Mesendoderm (in vitro differentiated cells): ENCODE measurements around the gene PLEKHH3.
"Not testable (repeated sequence)": the region's sequence is repeated elsewhere in the genome, so short reads cannot be mapped to it uniquely, and the experiment has no call there.

Experiments used
- DNase-seq: peaks from one replicate; pipeline ENCODE4 v3.0.0; 2013
- H2AK5ac ChIP-seq: 2 replicates; pipeline ENCODE4 v1.6.1; 2013; ENCODE audit warnings: low read length, inconsistent platforms
- H2BK120ac ChIP-seq: 2 replicates; pipeline ENCODE4 v1.6.1; 2013; ENCODE audit warnings: low read depth, mild to moderate bottlenecking, low read length, moderate library complexity, mixed read lengths
- H2BK15ac ChIP-seq: replicated peaks from 2 replicates; pipeline ENCODE4 v1.6.1; 2013; ENCODE audit warnings: low read depth, mild to moderate bottlenecking, moderate library complexity
- H2BK5ac ChIP-seq: 2 replicates; pipeline ENCODE4 v1.6.1; 2013; ENCODE audit warnings: low read length, inconsistent platforms
- H3K18ac ChIP-seq: 2 replicates; pipeline ENCODE4 v1.6.1; 2013; ENCODE audit warnings: mild to moderate bottlenecking, low read length, mixed read lengths
- H3K23ac ChIP-seq: one replicate; pipeline ENCODE4 v1.6.1; 2013; ENCODE audit warnings: low read length
- H3K27ac ChIP-seq: 2 replicates; pipeline ENCODE4 v1.5.1; 2013; ENCODE audit warnings: low read depth, mild to moderate bottlenecking, inconsistent platforms, low read length, moderate library complexity
- H3K27me3 ChIP-seq: 2 replicates; pipeline ENCODE4 v1.6.1; 2013; ENCODE audit warnings: low read length, control low read depth, mild to moderate bottlenecking, inconsistent platforms; ENCODE audit not compliant: insufficient read depth, poor library complexity
- H3K36me3 ChIP-seq: 2 replicates; pipeline ENCODE4 v1.6.1; 2013; ENCODE audit warnings: low read length, inconsistent platforms; ENCODE audit not compliant: control insufficient read depth, insufficient read depth
- H3K4ac ChIP-seq: one replicate; pipeline ENCODE4 v1.6.1; 2013; ENCODE audit warnings: low read depth, mild to moderate bottlenecking, low read length, moderate library complexity
- H3K4me1 ChIP-seq: 2 replicates; pipeline ENCODE4 v1.6.1; 2013; ENCODE audit warnings: low read depth, low read length, inconsistent platforms; ENCODE audit not compliant: control insufficient read depth
- H3K4me2 ChIP-seq: 2 replicates; pipeline ENCODE4 v1.6.1; 2013; ENCODE audit warnings: low read length
- H3K4me3 ChIP-seq: 2 replicates; pipeline ENCODE4 v1.5.1; 2013; ENCODE audit warnings: mild to moderate bottlenecking, low read length
- H3K56ac ChIP-seq: one replicate; pipeline ENCODE4 v1.6.1; 2013; ENCODE audit warnings: low read length
- H3K79me1 ChIP-seq: 2 replicates; pipeline ENCODE4 v1.6.1; 2013; ENCODE audit warnings: low read length, inconsistent platforms
- H3K79me2 ChIP-seq: 2 replicates; pipeline ENCODE4 v1.6.1; 2013; ENCODE audit warnings: mild to moderate bottlenecking, low read length; ENCODE audit not compliant: control insufficient read depth, insufficient read depth
- H3K9ac ChIP-seq: 2 replicates; pipeline ENCODE4 v1.6.1; 2013; ENCODE audit warnings: low read length, inconsistent platforms
- H4K5ac ChIP-seq: one replicate; pipeline ENCODE4 v1.6.1; 2013; ENCODE audit warnings: low read length
- H4K8ac ChIP-seq: one replicate; pipeline ENCODE4 v1.6.1; 2013; ENCODE audit warnings: low read depth, mild to moderate bottlenecking, control low read depth, low read length, moderate library complexity
- WGBS: extraction: QIAGEN DNeasy Blood & Tissue Kit; methylation state at CpG from one replicate; pipeline ENCODE4 v1.1.7; 2013; ENCODE audit warnings: low lambda C conversion rate, missing lambda C conversion rate; ENCODE audit not compliant: insufficient coverage; ENCODE audit errors: extremely low coverage; 5-methylcytosine and 5-hydroxymethylcytosine counted together

The PLEKHH3 gene

GRCh38 chr17:42623732-42624596, 52.8 kb downstream of the PLEKHH3 start:
- no peaks in the 10 kb centered on the region for H3K4me1 ChIP-seq
- no peak overlapping the region for H3K4ac ChIP-seq
- no peak overlapping the region for H3K27ac ChIP-seq
- no peaks in the 10 kb centered on the region for H3K27me3 ChIP-seq
- no peaks in the 10 kb centered on the region for H3K79me1 ChIP-seq
- no peak overlapping the region for H3K56ac ChIP-seq
- no peak overlapping the region for H2AK5ac ChIP-seq
- H3K23ac ChIP-seq: no peak overlapping the region
- peak; percentile 11 for DNase-seq
- H2BK5ac ChIP-seq: no peak overlapping the region
- H3K4me2 ChIP-seq: no peak overlapping the region
- no peak overlapping the region for H2BK15ac ChIP-seq
- H2BK120ac ChIP-seq: no peak overlapping the region
- H3K36me3 ChIP-seq: no peaks in the 10 kb centered on the region
- WGBS: no CpG with 5 or more reads among the region's 7 CpGs
- H3K4me3 ChIP-seq: no peak overlapping the region
- H3K18ac ChIP-seq: no peak overlapping the region
- no peaks in the 10 kb centered on the region for H3K79me2 ChIP-seq
- no peak overlapping the region for H3K9ac ChIP-seq
- no peak overlapping the region for H4K8ac ChIP-seq
- no peak overlapping the region for H4K5ac ChIP-seq

GRCh38 chr17:42623271-42623670, 53.5 kb downstream of the PLEKHH3 start:
- no peak overlapping the region for H3K4me3 ChIP-seq
- no peak overlapping the region for H4K8ac ChIP-seq
- H3K79me1 ChIP-seq: no peaks in the 10 kb centered on the region
- no peak overlapping the region for H3K27ac ChIP-seq
- H3K4me1 ChIP-seq: no peaks in the 10 kb centered on the region
- no peak overlapping the region for H2AK5ac ChIP-seq
- H3K4me2 ChIP-seq: no peak overlapping the region
- H3K18ac ChIP-seq: no peak overlapping the region
- H3K27me3 ChIP-seq: no peaks in the 10 kb centered on the region
- no peaks in the 10 kb centered on the region for H3K36me3 ChIP-seq
- no peak overlapping the region for H2BK15ac ChIP-seq
- no peak overlapping the region for H3K23ac ChIP-seq
- no peak overlapping the region for H4K5ac ChIP-seq
- no peak overlapping the region for H3K56ac ChIP-seq
- H2BK5ac ChIP-seq: no peak overlapping the region
- H3K4ac ChIP-seq: no peak overlapping the region
- H3K9ac ChIP-seq: no peak overlapping the region
- H3K79me2 ChIP-seq: no peaks in the 10 kb centered on the region
- H2BK120ac ChIP-seq: no peak overlapping the region
- WGBS: no CpG with 5 or more reads among the region's 2 CpGs
- no peak for DNase-seq

- H2BK120ac ChIP-seq, H4K5ac ChIP-seq, H4K8ac ChIP-seq: not testable (repeated sequence)
Measured at GRCh38 chr17:42621987-42622386, 54.8 kb downstream of the PLEKHH3 start.

GRCh38 chr17:42618442-42619150, 58.2 kb downstream of the PLEKHH3 start:
- Histone ChIP-seq H2BK120ac (no peak overlapping the region), H3K27ac (no peak overlapping the region)

More at GRCh38 chr17:42621987-42622386, 54.8 kb downstream of the PLEKHH3 start:
- H3K79me1 ChIP-seq, H3K79me2 ChIP-seq, H3K18ac ChIP-seq, H3K56ac ChIP-seq, DNase-seq, H2BK5ac ChIP-seq, H3K27ac ChIP-seq, H3K27me3 ChIP-seq, H3K4me1 ChIP-seq, H3K9ac ChIP-seq, H3K4me3 ChIP-seq, H3K4ac ChIP-seq, H2BK15ac ChIP-seq, H3K4me2 ChIP-seq, H3K36me3 ChIP-seq, H2AK5ac ChIP-seq, H3K23ac ChIP-seq: not testable (repeated sequence)
- no CpG with 5 or more reads among the region's 3 CpGs for WGBS

GRCh38 chr17:42617956-42618431, 58.8 kb downstream of the PLEKHH3 start:
- Histone ChIP-seq H3K18ac (no peak overlapping the region), H3K27me3 (no peaks in the 10 kb centered on the region), H3K79me2 (no peaks in the 10 kb centered on the region), H3K4ac (no peak overlapping the region), H3K56ac (no peak overlapping the region), H3K4me3 (no peak overlapping the region), H4K8ac (no peak overlapping the region), H3K23ac (no peak overlapping the region), H2AK5ac (no peak overlapping the region), H2BK120ac (no peak overlapping the region), H3K79me1 (no peaks in the 10 kb centered on the region), H4K5ac (no peak overlapping the region), H2BK5ac (no peak overlapping the region), H3K4me1 (no peaks in the 10 kb centered on the region), H3K9ac (no peak overlapping the region), H3K27ac (no peak overlapping the region), H3K36me3 (peaks cover 15% of the 10 kb centered on the region), H3K4me2 (no peak overlapping the region), H2BK15ac (no peak overlapping the region)
- no CpG with 5 or more reads among the region's 4 CpGs for WGBS
- peak; percentile 16 for DNase-seq

More at GRCh38 chr17:42618442-42619150, 58.2 kb downstream of the PLEKHH3 start:
- no peak overlapping the region for H2AK5ac ChIP-seq
- WGBS: no CpG with 5 or more reads among the region's 9 CpGs
- no peak overlapping the region for H3K56ac ChIP-seq
- no peaks in the 10 kb centered on the region for H3K79me1 ChIP-seq
- peaks cover 13% of the 10 kb centered on the region for H3K36me3 ChIP-seq
- no peak overlapping the region for H3K18ac ChIP-seq
- no peak overlapping the region for H2BK5ac ChIP-seq
- peak; percentile 87 for DNase-seq
- H4K8ac ChIP-seq: no peak overlapping the region
- H3K27me3 ChIP-seq: no peaks in the 10 kb centered on the region
- no peak overlapping the region for H4K5ac ChIP-seq
- H3K23ac ChIP-seq: no peak overlapping the region
- H3K4ac ChIP-seq: no peak overlapping the region
- no peaks in the 10 kb centered on the region for H3K79me2 ChIP-seq
- no peak overlapping the region for H3K9ac ChIP-seq
- H3K4me1 ChIP-seq: no peaks in the 10 kb centered on the region
- H3K4me3 ChIP-seq: no peak overlapping the region
- H3K4me2 ChIP-seq: no peak overlapping the region
- H2BK15ac ChIP-seq: no peak overlapping the region
